GM23338 (cell line): ENCODE measurements around the gene VWA3B. TPM values are rescaled to one million over a fixed set of nuclear protein-coding genes. Genes with fewer than 3 reads are reported as not detected.

Experiments
- ATAC-seq: fragments of 200-7000 bp; cut with Tn5 transposase; 3 replicates; pipeline ENCODE4 v1.9.1; 2020
- DNase-seq: peaks from one replicate; pipeline ENCODE4 v3.0.0-alpha.2; 2015; ENCODE audit warnings: low spot score
- H2AFZ ChIP-seq: fragments of 200-600 bp; sonication (generic); 2 replicates; pipeline ENCODE4 v1.8.0; 2016; ENCODE audit warnings: antibody characterized with exemption, mild to moderate bottlenecking, moderate library complexity
- H3F3A ChIP-seq: fragments of 200-600 bp; sonication (generic); replicated peaks from 2 replicates; pipeline ENCODE4 v1.8.0; 2017; ENCODE audit warnings: antibody characterized with exemption, mixed run types, low read depth
- H3K27ac ChIP-seq: fragments of 200-600 bp; sonication (generic); 2 replicates; pipeline ENCODE4 v1.6.1; 2016; ENCODE audit warnings: low read depth
- H3K27me3 ChIP-seq: fragments of 200-600 bp; sonication (generic); 2 replicates; pipeline ENCODE4 v1.8.0; 2016; ENCODE audit warnings: mild to moderate bottlenecking, mixed run types, moderate library complexity; ENCODE audit not compliant: insufficient read depth
- H3K36me3 ChIP-seq: fragments of 200-600 bp; sonication (generic); 2 replicates; pipeline ENCODE4 v1.8.0; 2016; ENCODE audit warnings: mild to moderate bottlenecking; ENCODE audit not compliant: insufficient read depth
- H3K4me1 ChIP-seq: fragments of 200-600 bp; sonication (generic); 2 replicates; pipeline ENCODE4 v1.8.0; 2016; ENCODE audit warnings: mild to moderate bottlenecking, moderate library complexity; ENCODE audit not compliant: insufficient read depth
- H3K4me2 ChIP-seq: fragments of 200-600 bp; sonication (generic); 2 replicates; pipeline ENCODE4 v1.7.1; 2017; ENCODE audit warnings: mixed run types
- H3K4me3 ChIP-seq: fragments of 200-600 bp; sonication (generic); 2 replicates; pipeline ENCODE4 v1.6.1; 2016; ENCODE audit warnings: mixed run types
- H3K79me2 ChIP-seq: fragments of 200-600 bp; sonication (generic); replicated peaks from 2 replicates; pipeline ENCODE4 v1.8.0; 2017; ENCODE audit warnings: mild to moderate bottlenecking; ENCODE audit not compliant: insufficient read depth
- H3K9me2 ChIP-seq: fragments of 200-600 bp; sonication (generic); 2 replicates; pipeline ENCODE4 v1.8.0; 2017; ENCODE audit not compliant: insufficient read depth
- H4K20me1 ChIP-seq: fragments of 200-600 bp; sonication (generic); replicated peaks from 2 replicates; pipeline ENCODE4 v1.8.0; 2017; ENCODE audit warnings: mild to moderate bottlenecking; ENCODE audit not compliant: insufficient read depth
- H3K27ac Mint-ChIP-seq: 2 replicates; pipeline ENCODE4 v1.8.0; 2020; ENCODE audit warnings: inconsistent platforms, mild to moderate bottlenecking, moderate library complexity, mixed read lengths
- H3K27me3 Mint-ChIP-seq: 3 replicates; pipeline ENCODE4 v1.8.0; 2022; ENCODE audit warnings: low read depth, mild to moderate bottlenecking, moderate library complexity, mixed read lengths, inconsistent platforms; ENCODE audit not compliant: insufficient read depth, poor library complexity
- H3K36me3 Mint-ChIP-seq: 3 replicates; pipeline ENCODE4 v1.8.0; 2021; ENCODE audit warnings: low read depth, mild to moderate bottlenecking, inconsistent platforms, moderate library complexity, mixed read lengths
- H3K4me1 Mint-ChIP-seq: 3 replicates; pipeline ENCODE4 v1.8.0; 2020; ENCODE audit warnings: mild to moderate bottlenecking, inconsistent platforms, mixed read lengths
- H3K4me3 Mint-ChIP-seq: 3 replicates; pipeline ENCODE4 v1.8.0; 2021; ENCODE audit warnings: moderate library complexity, mild to moderate bottlenecking, inconsistent platforms, mixed read lengths
- H3K9me3 Mint-ChIP-seq: 3 replicates; pipeline ENCODE4 v1.8.0; 2020; ENCODE audit warnings: moderate library complexity, mild to moderate bottlenecking, inconsistent platforms, mixed read lengths
- CTCF ChIP-seq, 2 experiments: fragments of 200-600 bp in 1 of 2; sonication (generic) in 1 of 2; conservative IDR thresholded peaks; 2 replicates each; pipeline versions ENCODE4 v1.5.1 to v1.6.1; 2016 to 2017; ENCODE audit warnings: antibody characterized with exemption in 2 of 2, low read depth in 2 of 2, mild to moderate bottlenecking in 2 of 2, moderate library complexity in 1 of 2
- ETS1 ChIP-seq: IDR thresholded peaks from 2 replicates; pipeline ENCODE4 v1.6.1; 2016; ENCODE audit warnings: antibody characterized with exemption
- EZH2 ChIP-seq: fragments of 200-600 bp; sonication (generic); IDR thresholded peaks from one replicate; pipeline ENCODE4 v1.8.0; 2017; ENCODE audit warnings: antibody characterized with exemption, mild to moderate bottlenecking, low read depth; ENCODE audit not compliant: unreplicated experiment
- POLR2AphosphoS5 ChIP-seq: IDR thresholded peaks from 2 replicates; pipeline ENCODE4 v1.6.1; 2016; ENCODE audit warnings: antibody characterized with exemption, low read depth
- STAT1 ChIP-seq: IDR thresholded peaks from one replicate; pipeline ENCODE4 v1.6.1; 2016; ENCODE audit warnings: antibody characterized with exemption; ENCODE audit not compliant: unreplicated experiment
- ZNF462 ChIP-seq: fragments of 250-450 bp; sonication (Bioruptor Pico); IDR thresholded peaks from 2 replicates; pipeline ENCODE4 v1.5.0; 2020; ENCODE audit warnings: mild to moderate bottlenecking, moderate library complexity
- polyA plus RNA-seq: library from polyadenylated mRNA; unstranded; fragments of >200 nt; fragmentation: Nextera tagmentation; extraction: Ambion mirVana; gene quantifications from 2 replicates; pipeline ENCODE4 v1.2.1, GENCODE V29; 2016
- total RNA-seq: library from RNA; depleted of rRNA; stranded (reverse); fragments of >200 nt; shearing (Covaris generic); gene quantifications from 2 replicates; pipeline ENCODE4 v1.2.3, GENCODE V29; 2014
- TF ChIP-seq, protein P1 (sequence below): IDR thresholded peaks from one replicate; pipeline ENCODE4 v1.6.1; 2018; ENCODE audit warnings: antibody characterized with exemption; ENCODE audit not compliant: unreplicated experiment

The VWA3B gene
- total and polyA plus RNA-seq, 2 experiments from 2014 or later: not detected

DNA sequence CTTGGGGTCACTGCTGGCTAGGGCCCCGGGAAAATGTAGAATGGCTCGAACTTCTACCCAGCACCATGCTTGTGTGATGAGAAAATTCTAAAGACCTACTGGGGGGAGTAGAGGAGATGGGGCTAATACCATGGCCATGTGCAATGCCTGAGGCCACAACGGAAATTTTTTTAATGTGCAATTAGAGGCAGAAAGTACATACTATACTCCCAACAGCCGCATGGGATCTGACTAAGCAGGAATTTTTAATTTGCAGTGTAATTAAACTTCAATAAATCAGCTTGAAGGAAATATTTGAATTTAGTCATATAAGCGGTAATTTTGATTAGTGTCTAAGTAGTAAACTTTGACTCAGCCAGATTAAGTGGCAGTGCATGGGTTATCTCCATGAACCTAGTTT, 206.1 kb downstream of the VWA3B start (continued):
- TF ChIP-seq, protein P1, sequence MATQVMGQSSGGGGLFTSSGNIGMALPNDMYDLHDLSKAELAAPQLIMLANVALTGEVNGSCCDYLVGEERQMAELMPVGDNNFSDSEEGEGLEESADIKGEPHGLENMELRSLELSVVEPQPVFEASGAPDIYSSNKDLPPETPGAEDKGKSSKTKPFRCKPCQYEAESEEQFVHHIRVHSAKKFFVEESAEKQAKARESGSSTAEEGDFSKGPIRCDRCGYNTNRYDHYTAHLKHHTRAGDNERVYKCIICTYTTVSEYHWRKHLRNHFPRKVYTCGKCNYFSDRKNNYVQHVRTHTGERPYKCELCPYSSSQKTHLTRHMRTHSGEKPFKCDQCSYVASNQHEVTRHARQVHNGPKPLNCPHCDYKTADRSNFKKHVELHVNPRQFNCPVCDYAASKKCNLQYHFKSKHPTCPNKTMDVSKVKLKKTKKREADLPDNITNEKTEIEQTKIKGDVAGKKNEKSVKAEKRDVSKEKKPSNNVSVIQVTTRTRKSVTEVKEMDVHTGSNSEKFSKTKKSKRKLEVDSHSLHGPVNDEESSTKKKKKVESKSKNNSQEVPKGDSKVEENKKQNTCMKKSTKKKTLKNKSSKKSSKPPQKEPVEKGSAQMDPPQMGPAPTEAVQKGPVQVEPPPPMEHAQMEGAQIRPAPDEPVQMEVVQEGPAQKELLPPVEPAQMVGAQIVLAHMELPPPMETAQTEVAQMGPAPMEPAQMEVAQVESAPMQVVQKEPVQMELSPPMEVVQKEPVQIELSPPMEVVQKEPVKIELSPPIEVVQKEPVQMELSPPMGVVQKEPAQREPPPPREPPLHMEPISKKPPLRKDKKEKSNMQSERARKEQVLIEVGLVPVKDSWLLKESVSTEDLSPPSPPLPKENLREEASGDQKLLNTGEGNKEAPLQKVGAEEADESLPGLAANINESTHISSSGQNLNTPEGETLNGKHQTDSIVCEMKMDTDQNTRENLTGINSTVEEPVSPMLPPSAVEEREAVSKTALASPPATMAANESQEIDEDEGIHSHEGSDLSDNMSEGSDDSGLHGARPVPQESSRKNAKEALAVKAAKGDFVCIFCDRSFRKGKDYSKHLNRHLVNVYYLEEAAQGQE: no peak
- TF ChIP-seq CTCF (conservative IDR thresholded peaks at IDR 0.05; ENCODE audit: low read depth in 2 of 2): no peak

DNA sequence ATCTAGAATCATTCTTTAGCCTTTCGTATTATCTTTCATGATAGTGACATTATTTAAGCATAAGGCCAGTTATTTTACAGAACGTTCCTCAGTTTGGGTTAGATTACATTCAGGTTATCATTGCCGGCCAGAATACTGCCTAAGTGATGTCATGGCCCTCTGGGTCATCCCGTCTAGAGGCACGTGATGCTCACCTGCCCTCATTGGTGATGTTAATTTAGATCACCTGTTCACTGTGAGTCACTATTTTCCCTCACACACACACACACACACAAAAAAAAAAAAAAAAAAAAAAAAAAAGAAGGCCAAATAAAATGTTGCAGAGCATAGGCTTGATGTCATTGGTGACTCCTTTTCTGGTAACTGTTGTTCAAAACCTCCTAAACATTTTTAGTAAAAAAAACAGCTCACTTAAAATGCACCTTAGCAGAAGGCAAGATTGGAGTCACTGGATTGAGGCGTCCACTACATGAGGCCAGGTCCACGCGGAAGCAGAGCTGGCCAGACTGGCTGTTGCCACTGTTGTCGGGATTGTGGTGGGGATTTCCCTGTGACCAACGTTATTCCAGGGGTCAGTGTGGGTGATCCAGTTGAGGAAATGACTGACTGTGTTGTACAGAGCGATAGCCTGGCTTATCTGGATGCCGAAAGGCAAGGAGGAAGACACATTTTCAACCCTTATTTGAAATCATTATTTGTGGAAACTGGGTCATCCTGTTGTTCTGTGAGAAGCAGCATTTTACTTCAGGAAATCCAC, 207.1 kb downstream of the VWA3B start:
- Histone ChIP-seq H3K4me2 (no peak overlapping the region), H4K20me1 (no peaks in the 10 kb centered on the region), H3K27ac (no peak overlapping the region), H3K36me3 (no peaks in the 10 kb centered on the region), H3K4me1 (no peaks in the 10 kb centered on the region), H3K27me3 (no peaks in the 10 kb centered on the region), H3F3A (no peaks in the 10 kb centered on the region), H2AFZ (no peak overlapping the region), H3K79me2 (no peaks in the 10 kb centered on the region), H3K9me2 (no peaks in the 10 kb centered on the region), H3K4me3 (no peak overlapping the region)
- ATAC-seq: no peak
- DNase-seq: no peak
- Mint-ChIP-seq H3K27me3 (peaks cover 4% of the 10 kb centered on the region), H3K4me3 (no peak overlapping the region), H3K36me3 (no peaks in the 10 kb centered on the region), H3K9me3 (peaks cover 5% of the 10 kb centered on the region; the same call in 2 of the 3 replicates), H3K27ac (no peak overlapping the region), H3K4me1 (peaks cover 3% of the 10 kb centered on the region; the same call in 1 of the 3 replicates)
- TF ChIP-seq EZH2: no peak
- TF ChIP-seq ZNF462: no peak
- TF ChIP-seq ETS1: no peak
- TF ChIP-seq POLR2AphosphoS5: no peak
- no peak for TF ChIP-seq STAT1
